Omental fat pad (tissue), 4 donors: ENCODE measurements around the gene AKIRIN1. TPM values are rescaled to one million over a fixed set of nuclear protein-coding genes. Genes with fewer than 3 reads are reported as not detected.
A peak's percentile ranks its signal among the peaks of the same experiment; 100 is the strongest.
"Not testable (repeated sequence)": the region's sequence is repeated elsewhere in the genome, so short reads cannot be mapped to it uniquely, and the experiment has no call there.

Experiments
- ATAC-seq: fragments of 150-250 bp; one replicate; pipeline ENCODE4 v1.9.1; 2016; ENCODE audit warnings: mild to moderate bottlenecking, moderate library complexity; ENCODE audit not compliant: low FRiP score
- DNase-seq: peaks from one replicate; pipeline ENCODE4 v3.0.0-alpha.2; 2019; ENCODE audit warnings: low spot score
- total RNA-seq, 4 donors: library from RNA; depleted of rRNA; stranded (reverse); fragments of >200 nt; gene quantifications; one replicate each; pipeline ENCODE4 v1.1.0, GENCODE V29; 2016
- TF ChIP-seq, protein P1 (sequence below), 3 donors: fragments of 450-650 bp; IDR thresholded peaks; one replicate each; pipeline ENCODE4 v1.5.1; 2016 to 2017; ENCODE audit warnings: antibody characterized with exemption in 3 of 3, mild to moderate bottlenecking in 3 of 3, moderate library complexity in 2 of 3

AKIRIN1 gene
- total RNA-seq, 4 donors from 2014 or later, result 31.1 to 56.6 (median 46.7) TPM

DNA sequence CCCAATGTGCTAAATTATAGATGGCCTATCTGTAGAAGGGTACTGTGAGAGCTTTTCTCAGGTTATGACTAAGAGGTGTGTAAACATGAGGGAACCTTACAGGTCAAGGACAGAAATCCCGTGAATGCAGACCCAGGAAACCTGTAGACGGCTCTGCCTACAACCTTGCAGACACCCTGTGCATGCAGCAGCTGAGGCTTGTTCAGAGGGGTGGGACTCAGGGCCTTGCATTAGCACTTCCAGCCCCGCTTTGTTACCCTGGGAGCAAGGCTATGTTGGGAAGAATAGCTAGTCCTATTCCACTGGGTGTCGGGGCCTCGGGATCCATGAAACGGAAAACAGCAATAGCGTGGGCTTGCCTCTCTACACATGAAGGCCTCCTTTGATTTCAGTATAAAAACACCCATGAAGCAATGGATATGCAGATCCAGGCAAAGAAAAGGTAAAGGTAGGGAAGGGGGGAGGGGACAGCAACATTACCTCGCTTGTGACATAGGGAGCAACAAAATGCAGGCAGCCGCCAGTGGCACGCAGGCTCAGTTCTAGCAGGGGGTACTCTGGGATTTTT, 25.6 kb downstream of the AKIRIN1 start:
- DNase-seq, result no peak
- TF ChIP-seq, protein P1, sequence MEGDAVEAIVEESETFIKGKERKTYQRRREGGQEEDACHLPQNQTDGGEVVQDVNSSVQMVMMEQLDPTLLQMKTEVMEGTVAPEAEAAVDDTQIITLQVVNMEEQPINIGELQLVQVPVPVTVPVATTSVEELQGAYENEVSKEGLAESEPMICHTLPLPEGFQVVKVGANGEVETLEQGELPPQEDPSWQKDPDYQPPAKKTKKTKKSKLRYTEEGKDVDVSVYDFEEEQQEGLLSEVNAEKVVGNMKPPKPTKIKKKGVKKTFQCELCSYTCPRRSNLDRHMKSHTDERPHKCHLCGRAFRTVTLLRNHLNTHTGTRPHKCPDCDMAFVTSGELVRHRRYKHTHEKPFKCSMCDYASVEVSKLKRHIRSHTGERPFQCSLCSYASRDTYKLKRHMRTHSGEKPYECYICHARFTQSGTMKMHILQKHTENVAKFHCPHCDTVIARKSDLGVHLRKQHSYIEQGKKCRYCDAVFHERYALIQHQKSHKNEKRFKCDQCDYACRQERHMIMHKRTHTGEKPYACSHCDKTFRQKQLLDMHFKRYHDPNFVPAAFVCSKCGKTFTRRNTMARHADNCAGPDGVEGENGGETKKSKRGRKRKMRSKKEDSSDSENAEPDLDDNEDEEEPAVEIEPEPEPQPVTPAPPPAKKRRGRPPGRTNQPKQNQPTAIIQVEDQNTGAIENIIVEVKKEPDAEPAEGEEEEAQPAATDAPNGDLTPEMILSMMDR (IDR thresholded peaks at IDR 0.05), result no peak
- ATAC-seq, result no peak

DNA sequence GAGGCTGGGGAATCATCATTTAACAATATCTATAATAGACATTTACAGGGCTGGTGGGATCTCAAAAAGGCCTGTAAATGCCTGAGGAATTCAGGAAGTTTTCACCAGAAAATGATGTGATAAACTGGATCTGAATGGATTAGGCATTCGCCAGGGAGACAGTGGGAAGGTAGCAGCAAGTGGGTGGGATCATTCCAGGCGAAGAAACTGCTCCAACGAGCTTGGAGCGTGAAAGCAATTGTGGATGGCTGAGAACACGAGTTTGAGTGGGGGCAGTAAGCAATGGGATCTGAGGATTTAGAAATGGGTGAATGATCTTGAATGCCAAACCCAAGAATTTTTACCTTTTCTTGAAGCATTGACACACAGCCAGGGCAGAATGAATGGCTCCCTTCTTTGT, 26.2 kb downstream of the AKIRIN1 start:
- no peak for DNase-seq
- TF ChIP-seq, protein P1 (IDR thresholded peaks at IDR 0.05), result no peak

DNA sequence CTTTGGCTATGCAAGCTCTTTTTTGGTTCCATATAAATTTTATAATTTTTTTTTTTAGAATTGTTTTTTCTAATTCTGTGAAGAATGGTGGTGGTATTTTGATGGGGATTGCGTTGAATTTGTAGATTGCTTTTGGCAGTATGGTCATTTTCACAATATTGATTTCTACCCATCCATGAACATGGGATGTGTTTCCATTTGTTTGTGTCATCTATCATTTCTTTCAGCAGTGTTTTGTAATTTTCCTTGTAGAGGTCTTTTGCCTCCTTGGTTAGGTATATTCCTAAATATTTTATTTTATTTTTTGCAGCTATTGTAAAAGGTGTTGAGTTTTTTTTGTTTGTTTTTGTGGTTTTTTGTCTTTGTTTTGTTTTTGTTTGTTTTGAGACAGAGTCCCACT, 29.4 kb downstream of the AKIRIN1 start:
- not testable (repeated sequence) for DNase-seq, ATAC-seq

More for the DNA sequence above, 26.2 kb downstream of the AKIRIN1 start:
- no peak for ATAC-seq

DNA sequence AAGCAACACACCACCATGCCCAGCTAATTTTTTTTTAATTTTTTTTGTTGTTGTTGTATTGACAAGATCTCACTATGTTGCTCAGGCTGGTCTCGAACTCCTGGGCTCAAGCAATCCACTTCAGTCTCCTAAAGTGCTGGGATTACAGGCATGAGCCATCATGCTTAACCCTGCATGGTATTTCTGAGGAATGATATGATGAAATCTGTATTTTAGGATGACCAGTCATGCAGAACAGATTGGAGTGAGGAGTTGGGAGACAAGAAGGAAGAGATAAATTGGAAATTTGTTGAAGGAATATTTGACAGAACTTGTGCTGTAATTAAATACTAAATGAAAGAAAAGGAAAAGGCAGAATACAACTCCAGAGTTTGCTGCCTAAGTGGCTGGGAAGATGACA, 30.4 kb downstream of the AKIRIN1 start:
- DNase-seq (no peak), ATAC-seq (no peak)
- TF ChIP-seq, protein P1 (IDR thresholded peaks at IDR 0.05), result no peak

DNA sequence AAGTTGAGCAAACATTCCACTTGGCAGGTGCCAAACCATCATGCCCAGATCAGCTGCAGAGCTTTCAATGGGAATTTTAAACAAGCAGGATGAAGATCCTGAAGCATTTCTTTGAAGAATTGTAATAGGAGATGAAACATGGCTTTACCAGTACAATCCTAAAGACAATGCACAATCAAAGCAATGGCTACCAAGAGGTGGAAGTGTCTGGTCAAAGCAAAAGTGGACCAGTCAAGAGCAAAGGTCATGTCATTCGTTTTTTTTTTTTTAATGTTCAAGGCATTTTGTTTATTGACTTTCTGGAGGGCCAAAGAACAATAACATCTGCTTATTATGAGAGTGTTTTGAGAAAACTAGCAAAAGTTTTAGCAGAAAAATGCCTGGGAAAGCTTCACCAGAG, 32.1 kb downstream of the AKIRIN1 start:
- ATAC-seq, result no peak
- DNase-seq, result no peak
- TF ChIP-seq, protein P1 (IDR thresholded peaks at IDR 0.05), result no peak

DNA sequence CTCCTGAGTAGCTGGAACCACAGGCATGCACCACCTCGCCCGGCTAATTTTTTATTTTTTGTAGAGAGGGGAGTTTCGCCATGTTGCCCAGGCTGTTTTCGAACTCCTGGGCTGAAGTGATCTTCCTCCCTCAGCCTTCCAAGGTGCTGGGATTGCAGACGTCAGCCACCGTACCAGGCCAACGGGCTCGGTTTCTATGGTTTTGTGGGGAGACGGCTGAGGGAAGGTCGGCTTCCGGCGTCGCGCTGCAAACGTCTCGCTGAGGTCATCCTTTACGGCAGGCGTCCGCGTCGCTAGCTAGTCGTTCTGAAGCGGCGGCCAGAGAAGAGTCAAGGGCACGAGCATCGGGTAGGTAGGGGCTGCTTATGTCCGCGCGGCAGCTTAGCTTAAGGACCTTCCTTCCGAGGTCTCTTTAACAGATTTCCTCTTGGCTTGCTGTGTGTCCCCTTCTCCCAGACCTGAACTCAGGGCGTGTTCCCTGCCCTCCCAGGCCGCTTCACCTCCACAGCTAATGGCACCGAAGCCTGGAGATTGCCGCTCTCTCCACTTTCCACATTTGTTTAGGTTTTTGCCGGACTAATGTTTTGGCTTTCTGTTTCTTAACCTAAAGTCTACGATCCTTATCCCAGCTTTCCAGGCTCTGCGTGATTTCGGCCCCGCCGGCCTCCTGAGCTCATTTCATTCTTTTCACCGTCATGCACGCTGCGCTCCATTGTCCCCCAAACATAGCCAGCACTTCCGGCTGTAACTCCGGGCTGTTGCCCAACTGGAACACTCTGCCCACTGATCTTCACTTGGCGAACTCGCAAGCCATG, 35.2 kb downstream of the AKIRIN1 start, which contains the start of gene NDUFS5:
NDUFS5 (plus strand) TSS at position 300 of the 815 bp plus-strand sequence. CDS start 2,375 bp downstream, outside the sequence.
- ATAC-seq (peak; percentile 95), DNase-seq (peak; percentile 74)
- TF ChIP-seq, protein P1 (IDR thresholded peaks at IDR 0.05), result no peak

DNA sequence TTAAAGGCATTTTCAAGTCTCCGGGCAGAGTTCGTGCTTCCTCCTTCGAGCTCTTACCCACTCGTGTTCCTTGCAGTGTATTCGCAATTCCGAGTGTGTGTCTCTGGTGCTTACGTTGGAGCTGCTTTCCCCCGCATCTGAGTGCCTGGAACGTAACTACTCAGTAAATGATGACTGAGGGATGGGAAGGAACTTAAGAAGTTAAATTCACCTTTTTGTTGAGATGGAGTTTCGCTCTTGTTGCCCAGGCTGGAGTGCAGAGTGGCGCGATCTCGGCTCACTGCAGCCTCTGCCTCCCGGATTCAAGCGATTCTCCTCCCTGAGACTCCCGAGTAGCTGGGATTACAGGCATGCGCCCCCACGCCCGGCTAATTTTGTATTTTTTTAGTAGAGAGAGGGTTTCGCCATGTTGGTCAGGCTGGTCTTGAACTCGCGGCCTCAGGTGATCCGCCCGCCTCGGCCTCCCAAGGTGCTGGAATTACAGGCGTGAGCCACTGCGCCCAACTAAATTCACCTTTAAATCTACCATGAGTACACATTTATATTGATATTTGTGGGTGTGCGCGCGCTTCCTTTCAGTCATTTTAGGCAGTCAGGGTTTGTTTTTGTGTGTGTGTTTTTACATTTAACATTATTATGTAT, 35.9 kb downstream of the AKIRIN1 start:
- DNase-seq (no peak), ATAC-seq (no peak)
- TF ChIP-seq, protein P1 (IDR thresholded peaks at IDR 0.05), result no peak
